Activated B cell treated with CpG ODN at 0.5 μM for 24 hours (primary cell): ENCODE data around the gene NDOR1. TPM values are rescaled to one million over a fixed set of nuclear protein-coding genes. Genes with fewer than 3 reads are reported as not detected.

ENCODE experiments used
- ATAC-seq: fragments of 200-7000 bp; cut with Tn5 transposase; one replicate; pipeline ENCODE4 v1.10.0; 2021; ENCODE audit warnings: low read depth, mild to moderate bottlenecking, moderate library complexity
- CTCF ChIA-PET: fragments of 350-600 bp; sonication (Branson Sonifier 250); formaldehyde crosslinking; loops from one replicate; lab custom pipeline; 2021; ENCODE audit warnings: antibody characterized with exemption; lab: Charles Lee
- POLR2A ChIA-PET: fragments of 350-600 bp; sonication (Branson Sonifier 250); formaldehyde crosslinking; loops from one replicate; lab custom pipeline; 2021; ENCODE audit warnings: antibody characterized with exemption; lab: Charles Lee
- DNase-seq: peaks from one replicate; pipeline ENCODE4 v3.0.0; 2022
- H3K27ac Mint-ChIP-seq: one replicate; pipeline ENCODE4 v1.8.0; 2020; ENCODE audit warnings: mixed read lengths
- H3K27me3 Mint-ChIP-seq: one replicate; pipeline ENCODE4 v1.8.0; 2021; ENCODE audit warnings: mixed read lengths
- H3K36me3 Mint-ChIP-seq: one replicate; pipeline ENCODE4 v1.8.0; 2021; ENCODE audit warnings: low read depth, mixed read lengths
- H3K4me1 Mint-ChIP-seq: one replicate; pipeline ENCODE4 v1.8.0; 2021; ENCODE audit warnings: mixed read lengths
- H3K4me3 Mint-ChIP-seq: one replicate; pipeline ENCODE4 v1.8.0; 2020; ENCODE audit warnings: mild to moderate bottlenecking, mixed read lengths
- H3K9me3 Mint-ChIP-seq: one replicate; pipeline ENCODE4 v1.8.0; 2020; ENCODE audit warnings: mixed read lengths
- CTCF ChIP-seq: fragments of 200-600 bp; IDR thresholded peaks from one replicate; pipeline ENCODE4 v1.8.0; 2022; ENCODE audit warnings: antibody characterized with exemption, mild to moderate bottlenecking
- intact Hi-C: fragments of 100-400 bp; cut with micrococcal nuclease; formaldehyde crosslinking; loops from one replicate; pipeline ENCODE4 v1.15.1; 2024
- total RNA-seq: library from RNA; stranded (reverse); gene quantifications from 2 replicates; pipeline ENCODE4 v1.2.3, GENCODE V29; 2022

The NDOR1 gene
- total RNA-seq, 1 donor from 2014 or later, result 38.7 TPM

DNA sequence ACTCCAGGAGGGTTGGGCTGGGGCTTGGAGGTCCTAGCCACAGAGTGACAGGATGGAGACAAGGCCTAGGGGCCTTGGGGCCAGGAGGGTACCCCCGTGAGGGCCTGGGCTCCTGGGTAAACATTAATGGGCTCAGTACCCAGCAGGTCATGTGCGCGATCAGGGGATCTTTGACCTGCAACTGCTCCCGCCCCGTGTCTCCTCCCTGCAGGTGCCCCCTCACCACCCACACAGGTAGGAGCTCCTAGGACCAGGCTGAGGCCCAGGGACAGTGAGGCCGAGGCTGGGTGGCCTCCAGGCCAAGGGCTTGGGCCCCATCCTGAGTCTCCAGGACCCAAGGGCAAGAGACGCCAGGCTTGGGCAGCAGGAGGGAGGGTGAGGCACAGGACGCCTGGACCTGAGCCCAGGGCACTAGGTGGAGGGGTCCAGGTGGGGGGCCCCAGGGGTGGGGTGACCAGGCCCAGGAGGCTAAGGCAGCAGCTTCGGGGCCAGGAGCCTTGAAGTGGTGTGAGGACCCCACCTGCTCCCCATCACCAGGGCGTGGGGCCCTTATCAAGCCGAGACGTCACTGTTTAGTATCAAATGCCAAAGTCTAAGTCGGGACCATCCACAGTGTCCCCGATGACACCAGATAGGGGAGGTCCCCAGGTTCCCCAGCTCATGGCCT is 25.3 kb downstream of the NDOR1 start, which contains the start of gene SLC34A3:
Gene SLC34A3, plus strand, starts transcription at position 197 of the 667 bp plus-strand sequence. CDS start 802 bp downstream, outside the sequence.
- no peak for DNase-seq
- intact Hi-C loops, result no loop called here
- ChIA-PET POLR2A (interaction anchor here (0.8 kb wide), 1 partner anchor 10 kb away, joined by 3 read pairs; the partner anchor contains the start of gene TUBB4B), CTCF (interaction anchor here (1.5 kb wide), 1 partner anchor 202 kb away, joined by 3 read pairs; no protein-coding TSS in a partner anchor)
- H3K4me1 Mint-ChIP-seq, result peaks cover 20% of the 10 kb centered on the region
- H3K27me3 Mint-ChIP-seq, result peaks cover 2% of the 10 kb centered on the region
- TF ChIP-seq CTCF, result no peak
- H3K9me3 Mint-ChIP-seq, result no peaks in the 10 kb centered on the region
- no peak within 1 kb of the TSS for H3K4me3 Mint-ChIP-seq
- ATAC-seq, result no peak
- no peak within 1 kb of the TSS for H3K27ac Mint-ChIP-seq
- no peaks in the 10 kb centered on the region for H3K36me3 Mint-ChIP-seq

DNA sequence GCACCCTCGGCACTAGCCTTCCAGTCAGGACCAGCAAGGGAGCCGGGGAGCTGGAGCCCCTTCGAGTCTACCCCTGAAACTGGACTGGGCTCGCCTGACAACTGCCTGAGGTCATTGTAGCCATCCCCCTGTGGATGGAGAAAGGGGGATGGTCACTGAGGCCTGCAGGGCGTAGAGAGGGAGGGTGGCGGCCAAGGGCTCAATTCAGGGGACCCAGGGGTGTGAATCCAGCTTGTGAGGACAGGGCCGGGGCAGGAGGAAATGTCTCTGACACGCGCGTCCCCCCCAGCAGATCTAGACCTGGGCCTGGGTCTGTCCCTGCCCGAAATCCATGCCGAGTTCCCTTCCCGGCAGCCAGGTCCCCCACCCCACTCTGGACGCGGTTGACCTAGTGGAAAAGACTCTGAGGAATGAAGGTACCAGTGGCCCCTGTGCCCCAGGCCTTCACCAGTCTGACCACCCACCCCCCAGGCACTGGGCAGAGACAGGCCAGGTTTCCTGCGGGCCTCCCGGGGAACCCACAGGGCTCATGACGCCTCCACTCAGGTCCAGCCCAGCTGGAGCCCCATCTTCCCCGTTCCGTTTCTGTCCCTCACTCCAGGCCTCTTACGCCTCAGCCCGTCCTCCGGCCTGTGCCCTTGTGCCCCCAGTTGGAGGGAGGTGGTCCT is 26.0 kb downstream of the NDOR1 start:
- intact Hi-C loops, result no loop called here
- peaks cover 2% of the 10 kb centered on the region for H3K27me3 Mint-ChIP-seq
- no peak overlapping the region for H3K4me3 Mint-ChIP-seq
- ChIA-PET CTCF (no interaction called here), POLR2A (interaction anchor here (0.8 kb wide), 1 partner anchor 9 kb away, joined by 3 read pairs; the partner anchor contains the start of gene TUBB4B)
- H3K27ac Mint-ChIP-seq, result no peak overlapping the region
- H3K9me3 Mint-ChIP-seq, result no peaks in the 10 kb centered on the region
- H3K4me1 Mint-ChIP-seq, result peaks cover 25% of the 10 kb centered on the region
- ATAC-seq (no peak), DNase-seq (no peak)
- TF ChIP-seq CTCF, result no peak
- H3K36me3 Mint-ChIP-seq, result no peaks in the 10 kb centered on the region

DNA sequence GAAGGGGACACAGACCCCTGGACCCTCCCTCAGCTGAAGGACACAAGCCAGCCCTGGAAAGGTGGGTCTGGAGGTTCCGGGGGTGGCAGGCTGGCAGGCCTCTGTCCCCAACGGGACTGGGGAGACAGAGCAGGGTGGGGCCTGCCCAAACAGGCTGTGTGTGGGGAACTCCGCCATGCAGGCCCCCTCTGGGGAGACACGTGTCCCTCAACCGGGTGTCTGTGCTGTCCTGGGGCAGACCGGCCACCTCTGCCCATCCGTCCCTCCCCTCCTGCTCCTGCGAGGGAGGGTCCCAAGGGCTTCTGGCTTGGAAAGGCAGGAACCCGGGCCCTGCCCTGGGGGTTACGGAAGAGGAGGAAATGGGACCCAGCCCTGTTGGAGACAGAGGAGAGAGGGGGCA is 26.6 kb downstream of the NDOR1 start:
- ChIA-PET CTCF (no interaction called here), POLR2A (interaction anchor here (0.6 to 0.8 kb wide), 2 partner anchors 9 to 112 kb away, joined by 3 to 4 read pairs; partner anchors contain the start of gene TUBB4B)
- no peak overlapping the region for H3K27ac Mint-ChIP-seq
- intact Hi-C loops, result no loop called here
- DNase-seq (no peak), ATAC-seq (no peak)
- H3K27me3 Mint-ChIP-seq, result peaks cover 2% of the 10 kb centered on the region
- TF ChIP-seq CTCF, result no peak
- H3K36me3 Mint-ChIP-seq, result no peaks in the 10 kb centered on the region
- no peak overlapping the region for H3K4me3 Mint-ChIP-seq
- H3K9me3 Mint-ChIP-seq, result no peaks in the 10 kb centered on the region
- H3K4me1 Mint-ChIP-seq, result peaks cover 31% of the 10 kb centered on the region

GRCh38 chr9:137232510-137232909 is 27.0 kb downstream of the NDOR1 start:
- no peaks in the 10 kb centered on the region for H3K9me3 Mint-ChIP-seq
- intact Hi-C loops, result no loop called here
- no peak for ATAC-seq
- DNase-seq, result no peak
- no peak for TF ChIP-seq CTCF
- peaks cover 2% of the 10 kb centered on the region for H3K27me3 Mint-ChIP-seq
- ChIA-PET CTCF (no interaction called here), POLR2A (interaction anchor here (0.6 kb wide), 1 partner anchor 112 kb away, joined by 4 read pairs; no protein-coding TSS in a partner anchor)
- H3K4me1 Mint-ChIP-seq, result peaks cover 30% of the 10 kb centered on the region
- no peak overlapping the region for H3K27ac Mint-ChIP-seq
- H3K4me3 Mint-ChIP-seq, result no peak overlapping the region
- H3K36me3 Mint-ChIP-seq, result no peaks in the 10 kb centered on the region
